HG02938 (cell line): Measurements from ENCODE around the gene KPNA6.
A peak's percentile ranks its signal among the peaks of the same experiment; 100 is the strongest.

ENCODE experiments used
- ATAC-seq: cut with Tn5 transposase; IDR thresholded peaks from one replicate; pipeline ENCODE4 v1.9.1; 2021; ENCODE audit warnings: mild to moderate bottlenecking, moderate library complexity; ENCODE audit not compliant: unreplicated experiment

KPNA6 gene

DNA sequence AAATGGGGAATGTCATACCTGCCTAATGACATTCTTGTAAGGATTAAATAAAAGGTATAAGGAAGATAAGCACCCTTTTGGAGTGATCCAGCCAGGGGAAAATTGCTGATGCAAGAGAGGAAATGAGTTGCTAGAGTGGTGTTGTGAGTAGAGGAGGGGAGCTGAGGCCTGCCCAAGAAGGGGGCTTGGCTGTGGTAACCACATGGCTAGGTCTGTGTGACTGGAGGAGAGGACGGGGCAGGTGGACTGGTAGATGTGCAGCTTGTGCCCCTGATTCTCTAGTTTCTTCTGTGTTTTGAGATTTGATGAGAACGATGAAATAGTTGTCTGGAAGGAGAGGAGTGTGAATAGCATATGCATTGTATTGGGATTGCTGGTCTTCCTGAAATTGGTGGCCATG, 78.2 kb downstream of the KPNA6 start:
- ATAC-seq: no peak

- no peak for ATAC-seq
Measured at GRCh38 chr1:32186491-32186890, 78.6 kb downstream of the KPNA6 start.

GRCh38 chr1:32187850-32188249, 80.0 kb downstream of the KPNA6 start:
- ATAC-seq: no peak

- no peak for ATAC-seq
Measured at GRCh38 chr1:32192220-32192948, 84.5 kb downstream of the KPNA6 start.

GRCh38 chr1:32194984-32195383, 87.1 kb downstream of the KPNA6 start:
- no peak for ATAC-seq

GRCh38 chr1:32195531-32195930, 87.7 kb downstream of the KPNA6 start:
- ATAC-seq: no peak

- ATAC-seq: no peak
Measured at GRCh38 chr1:32195972-32196823, 88.3 kb downstream of the KPNA6 start.

GRCh38 chr1:32197074-32197473, 89.2 kb downstream of the KPNA6 start:
- ATAC-seq: no peak

DNA sequence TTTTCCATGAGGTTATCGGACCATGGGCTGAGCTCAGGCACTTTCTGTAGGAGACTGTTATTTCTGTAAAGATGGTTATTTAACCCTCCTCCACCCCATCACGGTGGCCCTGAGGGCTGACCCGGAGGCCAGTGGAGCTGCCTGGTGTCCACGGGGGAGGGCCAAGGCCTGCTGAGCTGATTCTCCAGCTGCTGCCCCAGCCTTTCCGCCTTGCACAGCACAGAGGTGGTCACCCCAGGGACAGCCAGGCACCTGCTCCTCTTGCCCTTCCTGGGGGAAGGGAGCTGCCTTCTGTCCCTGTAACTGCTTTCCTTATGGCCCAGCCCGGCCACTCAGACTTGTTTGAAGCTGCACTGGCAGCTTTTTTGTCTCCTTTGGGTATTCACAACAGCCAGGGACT, 90.0 kb downstream of the KPNA6 start:
- no peak for ATAC-seq

- no peak for ATAC-seq
Measured at GRCh38 chr1:32198237-32199042, 90.6 kb downstream of the KPNA6 start.

GRCh38 chr1:32199043-32199716, 91.3 kb downstream of the KPNA6 start:
- ATAC-seq: no peak

- ATAC-seq: no peak
Measured at GRCh38 chr1:32199717-32200072, 91.8 kb downstream of the KPNA6 start.

DNA sequence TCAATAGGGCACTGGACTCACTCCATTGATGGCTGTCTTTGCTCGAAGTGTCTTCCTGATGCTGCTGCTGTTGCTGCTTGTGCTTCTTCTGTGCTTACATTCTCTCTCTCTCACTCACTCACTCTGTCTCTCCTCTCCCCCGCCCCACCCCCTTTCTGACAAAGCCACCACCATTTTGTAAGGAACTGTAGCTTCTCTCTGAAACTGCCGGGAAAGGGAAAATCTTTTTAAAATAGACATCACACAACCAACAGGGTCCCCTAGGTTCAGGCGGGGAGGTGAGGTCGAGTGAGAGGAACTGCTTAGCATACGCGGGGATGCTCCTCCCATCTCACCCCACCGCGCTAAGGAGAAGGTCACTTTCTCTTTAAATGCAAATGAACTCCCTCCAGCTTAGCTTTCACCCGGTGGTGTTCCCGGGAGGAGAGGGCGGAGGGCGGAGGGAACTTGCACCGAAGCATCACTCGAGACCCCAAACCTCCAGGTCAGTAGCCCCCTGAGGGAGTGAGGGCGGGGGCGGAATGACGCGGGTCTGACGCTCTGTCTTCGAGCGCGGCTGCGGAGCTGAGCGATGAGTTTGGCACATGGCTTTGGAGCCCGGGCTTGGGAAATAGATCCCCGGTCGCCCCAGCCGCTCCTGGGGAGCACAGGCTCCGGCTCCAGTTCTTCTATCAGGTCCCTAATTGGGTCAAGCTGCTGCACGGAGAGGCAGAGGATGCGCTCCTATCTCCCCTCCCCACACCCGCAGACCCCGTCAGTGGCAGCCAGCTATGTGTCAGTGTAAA, 92.6 kb downstream of the KPNA6 start, which contains the start of gene CCDC28B:
CCDC28B (plus strand) TSS at position 370 of the 785 bp plus-strand sequence. CDS start 1,341 bp downstream, outside the sequence.
- no peak for ATAC-seq

DNA sequence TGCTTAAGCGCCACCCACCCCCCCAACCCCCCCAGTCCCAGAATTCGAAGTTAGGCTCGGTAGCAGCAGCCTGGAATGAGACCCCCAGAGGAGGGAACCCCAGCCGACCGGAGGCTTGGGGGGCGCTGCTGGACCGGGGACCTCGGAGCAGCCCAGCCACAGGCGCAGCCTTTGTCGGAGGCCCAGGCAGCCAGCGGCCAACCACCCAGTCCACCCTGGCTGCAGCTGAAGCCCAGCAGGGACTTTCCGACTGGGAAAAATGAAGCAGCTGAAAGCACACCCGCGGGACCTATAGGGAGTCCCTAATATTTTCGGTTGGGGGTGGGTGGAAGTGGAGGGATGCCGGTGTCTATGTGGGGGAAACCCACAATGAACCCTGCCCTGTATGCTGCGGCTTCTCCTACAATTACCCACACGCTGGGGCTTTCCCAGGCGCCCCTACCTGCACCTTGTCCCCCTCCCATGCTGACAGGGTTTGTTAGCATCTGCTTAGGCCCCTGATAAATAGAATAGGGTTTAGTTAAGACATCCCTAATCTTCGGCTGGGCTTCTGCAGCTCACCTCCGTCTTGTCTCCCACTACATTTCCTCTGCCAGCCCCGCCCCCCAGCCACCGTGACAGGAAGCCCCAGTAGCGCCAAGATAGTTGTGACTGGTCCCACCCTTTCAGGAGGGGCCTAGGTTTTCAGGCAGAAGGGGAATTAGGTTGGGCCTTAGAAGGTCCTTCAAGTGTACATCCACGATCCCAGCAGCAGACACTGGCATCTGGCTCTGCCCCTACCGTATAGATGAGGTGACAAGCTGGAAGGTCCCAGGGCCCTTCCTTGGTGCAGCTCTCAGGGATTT, 93.4 kb downstream of the KPNA6 start:
- peak; percentile 38 for ATAC-seq

DNA sequence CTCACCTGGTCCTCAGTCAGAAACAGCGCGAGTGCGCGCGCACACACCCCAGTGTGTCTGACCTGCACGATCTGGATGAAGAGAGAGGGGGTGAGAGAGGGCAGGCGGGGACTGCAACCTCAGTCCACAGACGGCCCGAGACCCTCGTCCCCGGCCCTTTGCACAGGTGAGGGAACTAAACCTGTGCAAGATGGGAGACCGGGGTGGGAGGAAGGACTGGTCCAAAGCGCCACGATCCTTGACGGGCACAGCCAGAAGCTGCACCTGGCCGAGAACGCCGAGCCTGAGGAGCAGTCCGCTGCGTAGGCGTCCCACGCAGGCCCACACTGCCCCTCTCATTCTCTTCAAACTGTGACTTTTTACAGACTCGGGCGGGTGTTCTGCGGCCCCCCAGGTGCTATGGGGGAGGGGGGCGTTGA, 97.1 kb downstream of the KPNA6 start:
- ATAC-seq: no peak

GRCh38 chr1:32205401-32206370, 97.8 kb downstream of the KPNA6 start, which contains the start of gene IQCC:
Gene IQCC, plus strand, starts transcription at chr1:32205671. Its CDS starts 11 bp downstream, at chr1:32205682.
- ATAC-seq: no peak

DNA sequence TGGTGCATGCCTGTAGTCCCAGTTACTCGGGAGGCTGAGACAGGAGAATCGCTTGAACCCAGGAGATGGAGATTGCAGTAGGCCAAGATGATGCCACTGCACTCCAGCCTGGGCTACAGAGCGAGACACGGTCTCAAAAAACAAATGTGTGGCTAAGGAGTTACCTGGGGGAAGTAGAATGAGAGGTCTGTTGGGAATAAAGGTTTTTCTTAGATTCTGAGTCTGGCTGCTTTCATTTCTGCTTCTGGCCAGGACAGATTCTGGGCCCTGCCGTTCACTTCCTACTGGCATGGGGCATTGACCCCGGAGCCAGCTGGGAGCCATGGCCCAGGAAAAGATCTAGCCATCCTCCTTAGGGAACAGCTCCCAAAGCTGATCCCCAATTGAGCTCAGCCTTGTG, 100.6 kb downstream of the KPNA6 start:
- no peak for ATAC-seq

- no peak for ATAC-seq
Measured at GRCh38 chr1:32208891-32209328, 101.1 kb downstream of the KPNA6 start, which contains the start of gene DCDC2B. Gene DCDC2B, plus strand, starts transcription at chr1:32209089. Its CDS starts 5 bp downstream, at chr1:32209094.
